GM21515 (cell line): ENCODE data around the gene CACNA1D.

ENCODE experiments used
- ATAC-seq: cut with Tn5 transposase; IDR thresholded peaks from one replicate; pipeline ENCODE4 v1.9.1; 2021; ENCODE audit not compliant: unreplicated experiment

Gene CACNA1D

DNA sequence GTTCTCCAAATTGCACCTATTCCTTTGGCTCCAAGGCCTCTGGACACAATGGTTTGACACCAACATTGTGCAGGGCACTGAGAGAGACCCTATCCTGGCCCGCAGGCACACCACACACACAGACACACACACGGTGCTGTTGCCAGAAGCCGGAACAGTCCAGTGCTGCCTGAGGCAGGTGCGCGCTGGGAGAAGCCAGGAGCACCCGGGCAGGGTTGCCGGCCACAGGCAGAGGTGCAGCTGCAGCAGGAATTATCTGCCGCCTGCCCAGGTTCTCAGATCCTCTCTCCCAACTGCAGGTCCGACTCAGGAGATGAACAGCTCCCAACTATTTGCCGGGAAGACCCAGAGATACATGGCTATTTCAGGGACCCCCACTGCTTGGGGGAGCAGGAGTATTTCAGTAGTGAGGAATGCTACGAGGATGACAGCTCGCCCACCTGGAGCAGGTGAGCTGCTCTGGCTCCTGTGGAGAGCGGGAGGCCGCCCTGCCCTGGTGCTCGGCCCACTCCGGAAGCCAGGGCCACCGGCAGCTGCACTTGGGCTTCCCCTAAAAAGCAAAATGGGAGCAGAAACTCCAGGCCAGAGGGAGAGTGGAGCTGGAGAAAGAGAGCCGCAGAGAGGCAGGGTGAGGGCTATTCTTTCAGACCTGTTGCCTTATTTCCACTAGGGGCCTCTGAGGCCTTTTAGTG lies 308.9 kb downstream of the CACNA1D start:
- ATAC-seq: no peak

GRCh38 chr3:53803816-53804695 lies 309.6 kb downstream of the CACNA1D start:
- ATAC-seq: no peak

GRCh38 chr3:53804697-53805462 lies 310.5 kb downstream of the CACNA1D start:
- peak; percentile 61 for ATAC-seq

- ATAC-seq: no peak
Measured at GRCh38 chr3:53805463-53806159, 311.2 kb downstream of the CACNA1D start.

DNA sequence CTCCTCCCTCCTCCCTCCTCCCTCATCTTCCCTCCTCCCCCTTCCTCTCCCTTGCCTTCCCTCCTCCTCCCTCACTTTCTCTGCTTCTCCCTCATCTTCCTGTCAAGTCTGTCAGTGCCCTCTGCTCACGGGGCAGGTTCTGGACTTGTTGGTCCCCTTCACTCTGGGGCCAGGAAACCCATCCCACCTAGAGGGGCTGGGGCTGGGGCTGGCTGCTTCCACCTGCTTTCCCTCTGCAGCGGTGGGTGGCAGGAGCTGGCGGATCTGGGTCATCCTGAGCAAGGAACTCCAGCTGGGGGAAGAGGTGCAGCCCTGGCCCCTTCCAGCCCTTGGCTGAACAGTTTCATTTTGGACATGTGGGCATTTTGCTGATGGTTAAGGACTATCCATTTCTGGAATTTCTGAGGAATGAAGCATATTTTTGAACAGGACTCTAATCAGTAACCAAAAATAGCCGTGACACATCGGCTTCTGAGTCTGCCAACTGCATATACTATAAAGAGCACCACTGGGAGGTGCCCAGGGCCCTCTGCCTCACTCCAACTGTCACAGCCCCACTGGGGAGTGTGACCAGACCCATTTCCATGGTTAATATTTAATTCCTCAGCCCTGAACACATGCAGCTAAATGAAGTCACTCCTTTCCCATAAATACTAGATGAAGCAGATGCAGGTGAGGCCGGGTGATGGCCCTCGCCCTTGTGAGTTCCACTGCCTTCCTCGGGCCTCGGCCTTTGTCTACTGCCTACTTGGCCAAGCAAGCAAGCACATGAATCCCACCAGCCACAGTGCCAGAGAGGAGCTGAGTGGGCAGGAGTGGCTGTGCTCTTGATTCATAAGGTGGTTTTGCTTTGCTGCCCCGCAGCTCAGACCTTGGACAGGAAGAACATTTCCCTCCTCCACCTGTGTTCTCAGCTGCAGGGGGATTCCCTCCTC lies 312.0 kb downstream of the CACNA1D start:
- no peak for ATAC-seq

DNA sequence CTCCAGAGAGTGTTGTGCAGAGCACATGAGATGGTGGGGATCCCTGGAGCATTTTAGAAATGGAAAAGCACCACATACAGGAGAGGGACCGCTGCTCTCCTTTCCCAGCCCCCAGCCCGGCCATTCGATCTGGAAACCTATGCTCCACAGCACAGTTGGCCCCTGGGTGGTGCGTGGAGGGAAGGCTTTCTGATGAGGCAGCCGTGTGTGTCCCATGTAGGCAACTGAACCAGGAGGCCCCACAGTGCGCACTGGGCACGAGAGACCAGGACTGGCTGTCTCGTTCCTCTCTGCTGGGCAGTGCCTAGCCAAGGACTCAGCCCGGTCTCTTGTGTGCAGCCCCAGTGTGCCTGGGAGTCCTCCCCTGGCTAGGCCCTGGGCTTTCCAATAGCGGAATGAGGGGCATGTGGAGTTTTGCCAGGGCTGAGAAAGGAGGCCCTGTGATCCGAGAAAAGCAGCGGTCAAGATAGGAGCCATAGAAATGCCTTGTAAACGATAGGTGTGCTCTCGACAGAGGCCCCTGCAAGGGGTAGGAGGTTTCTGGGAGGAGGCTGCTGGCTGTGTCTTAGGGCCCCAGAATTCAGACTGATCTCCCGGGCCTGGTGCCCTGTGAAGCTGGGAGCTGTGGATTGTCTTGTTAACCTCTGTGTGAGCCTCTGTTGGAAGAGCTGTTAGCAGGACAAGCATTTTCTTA lies 312.9 kb downstream of the CACNA1D start:
- no peak for ATAC-seq

DNA sequence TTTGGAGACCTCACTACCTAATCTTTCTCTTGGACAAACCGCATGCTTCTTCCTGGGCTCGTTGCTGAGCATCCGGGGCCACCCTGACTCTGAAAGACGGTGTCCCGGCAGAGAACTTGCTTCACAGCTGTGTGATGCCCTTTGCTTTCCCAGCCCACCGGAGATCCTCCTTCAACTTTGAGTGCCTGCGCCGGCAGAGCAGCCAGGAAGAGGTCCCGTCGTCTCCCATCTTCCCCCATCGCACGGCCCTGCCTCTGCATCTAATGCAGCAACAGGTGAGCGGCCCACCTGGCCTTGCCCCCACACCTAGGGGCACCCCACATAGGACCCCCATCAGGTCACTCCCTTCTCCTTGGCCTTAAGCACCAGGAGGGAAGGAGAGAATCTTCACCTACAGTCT lies 314.1 kb downstream of the CACNA1D start:
- no peak for ATAC-seq

DNA sequence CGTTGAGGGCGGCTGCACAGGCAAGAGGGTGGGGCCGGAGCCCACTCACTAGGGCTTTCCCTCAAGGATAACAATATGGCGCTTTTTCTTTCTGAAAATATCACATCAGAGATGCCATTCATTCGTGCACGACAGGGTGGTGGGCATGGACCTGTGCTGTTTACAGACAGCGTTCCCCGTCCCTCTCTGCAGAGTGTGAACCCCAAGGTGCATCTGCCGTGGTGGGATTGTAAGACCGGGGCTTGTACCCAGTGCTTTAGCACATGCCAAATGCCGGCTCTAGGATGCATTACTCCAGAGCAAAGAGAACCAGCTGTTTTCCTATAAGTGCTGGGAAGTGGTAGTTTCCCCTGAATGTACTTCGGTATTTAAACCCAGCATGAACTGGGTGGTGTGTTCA lies 314.9 kb downstream of the CACNA1D start:
- ATAC-seq: no peak

GRCh38 chr3:53809764-53810400 lies 315.5 kb downstream of the CACNA1D start:
- no peak for ATAC-seq

DNA sequence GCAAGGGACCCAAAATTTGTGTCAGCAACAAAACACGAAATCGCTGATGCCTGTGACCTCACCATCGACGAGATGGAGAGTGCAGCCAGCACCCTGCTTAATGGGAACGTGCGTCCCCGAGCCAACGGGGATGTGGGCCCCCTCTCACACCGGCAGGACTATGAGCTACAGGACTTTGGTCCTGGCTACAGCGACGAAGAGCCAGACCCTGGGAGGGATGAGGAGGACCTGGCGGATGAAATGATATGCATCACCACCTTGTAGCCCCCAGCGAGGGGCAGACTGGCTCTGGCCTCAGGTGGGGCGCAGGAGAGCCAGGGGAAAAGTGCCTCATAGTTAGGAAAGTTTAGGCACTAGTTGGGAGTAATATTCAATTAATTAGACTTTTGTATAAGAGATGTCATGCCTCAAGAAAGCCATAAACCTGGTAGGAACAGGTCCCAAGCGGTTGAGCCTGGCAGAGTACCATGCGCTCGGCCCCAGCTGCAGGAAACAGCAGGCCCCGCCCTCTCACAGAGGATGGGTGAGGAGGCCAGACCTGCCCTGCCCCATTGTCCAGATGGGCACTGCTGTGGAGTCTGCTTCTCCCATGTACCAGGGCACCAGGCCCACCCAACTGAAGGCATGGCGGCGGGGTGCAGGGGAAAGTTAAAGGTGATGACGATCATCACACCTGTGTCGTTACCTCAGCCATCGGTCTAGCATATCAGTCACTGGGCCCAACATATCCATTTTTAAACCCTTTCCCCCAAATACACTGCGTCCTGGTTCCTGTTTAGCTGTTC lies 316.9 kb downstream of the CACNA1D start:
- ATAC-seq: no peak

GRCh38 chr3:53812434-53812833 lies 318.0 kb downstream of the CACNA1D start:
- no peak for ATAC-seq

- ATAC-seq: no peak
Measured at GRCh38 chr3:53813229-53813628, 318.8 kb downstream of the CACNA1D start.

DNA sequence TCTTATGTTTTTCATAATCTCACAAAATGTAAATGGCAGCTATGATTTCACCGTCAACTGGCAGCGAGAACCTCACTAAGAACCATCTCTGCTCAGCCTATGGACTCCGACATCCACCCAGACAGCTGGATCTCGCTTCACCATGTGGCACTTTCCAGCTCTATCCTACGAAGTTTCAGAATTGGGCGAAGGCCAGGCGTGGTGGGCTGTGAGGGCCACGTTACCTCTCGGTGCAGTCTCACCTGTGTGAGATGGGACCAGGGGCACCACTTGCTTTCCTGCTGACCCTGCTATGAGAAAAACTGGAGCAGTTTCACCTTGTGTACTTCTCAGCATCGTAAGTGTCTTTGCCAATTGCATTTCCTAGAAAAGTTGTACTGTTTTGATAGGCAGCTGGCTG lies 319.5 kb downstream of the CACNA1D start:
- no peak for ATAC-seq

DNA sequence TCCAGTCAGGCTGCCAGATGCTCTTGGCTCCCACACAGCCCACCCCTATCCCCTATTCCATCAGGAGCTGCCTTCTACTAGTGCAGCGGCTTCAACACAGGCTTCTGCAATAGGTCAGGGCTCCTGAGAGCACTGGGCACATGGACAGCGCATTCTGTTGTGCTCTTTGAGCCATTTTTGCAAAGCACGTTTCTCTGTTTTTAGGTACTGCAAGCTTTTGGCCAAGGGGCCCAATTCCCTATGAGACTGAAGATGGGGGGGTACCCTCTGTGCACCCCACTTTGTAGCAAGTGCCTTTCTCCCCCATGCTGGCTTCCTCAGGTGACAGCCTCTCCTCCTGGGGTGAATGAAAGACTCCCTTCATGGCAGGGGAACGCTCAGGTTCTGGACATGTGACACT lies 320.7 kb downstream of the CACNA1D start:
- ATAC-seq: no peak

GRCh38 chr3:53815651-53816050 lies 321.2 kb downstream of the CACNA1D start:
- ATAC-seq: no peak

DNA sequence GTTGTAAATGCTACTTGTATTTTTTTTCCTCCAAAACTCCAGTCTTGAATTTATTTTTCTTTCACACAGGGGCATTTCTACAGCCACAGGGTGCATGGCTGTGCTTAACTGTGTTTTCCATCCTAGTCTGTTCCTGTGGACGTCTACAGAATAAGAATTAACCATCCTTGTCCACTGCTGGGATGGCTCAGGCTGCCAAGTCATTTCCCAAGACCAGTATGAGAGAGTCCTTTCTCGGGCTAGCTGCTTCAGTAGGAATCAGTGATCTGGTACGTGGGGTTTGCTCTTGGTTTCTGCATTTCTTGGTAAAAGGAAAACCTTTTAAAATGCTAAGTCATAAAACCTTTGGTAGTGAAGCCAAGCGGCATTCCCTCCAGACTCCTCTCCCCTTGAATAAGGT lies 322.0 kb downstream of the CACNA1D start:
- ATAC-seq: no peak

DNA sequence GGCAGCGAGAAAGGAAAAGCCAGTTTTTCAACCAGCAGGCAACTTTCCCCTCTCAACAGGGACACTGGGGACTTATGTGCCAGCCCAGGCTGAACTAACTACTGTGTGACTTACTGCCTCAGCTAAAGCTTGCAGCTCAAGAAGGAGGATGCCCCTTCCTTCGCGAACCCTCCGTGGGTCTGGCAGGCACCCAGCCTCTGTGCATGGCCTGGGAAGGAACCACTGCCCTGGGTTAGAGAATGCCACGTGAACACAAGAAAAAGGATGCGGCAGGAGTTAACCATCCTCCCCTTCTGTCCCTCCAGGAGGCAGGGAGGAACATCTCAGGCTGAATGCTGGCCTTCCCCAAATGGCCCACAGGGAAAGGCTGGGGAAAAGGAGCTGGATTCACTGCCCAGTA lies 322.8 kb downstream of the CACNA1D start:
- ATAC-seq: no peak

GRCh38 chr3:53817809-53818208 lies 323.4 kb downstream of the CACNA1D start:
- ATAC-seq: no peak
